HG03457 (cell line): ENCODE results near the gene ZNF804A.

Source experiments
- ATAC-seq: cut with Tn5 transposase; IDR thresholded peaks from one replicate; pipeline ENCODE4 v1.9.1; 2021; ENCODE audit warnings: moderate number of reproducible peaks; ENCODE audit not compliant: unreplicated experiment

Gene ZNF804A

GRCh38 chr2:184610891-184611290 is 12.6 kb downstream of the ZNF804A start:
- no peak for ATAC-seq

GRCh38 chr2:184611361-184612085 is 13.2 kb downstream of the ZNF804A start:
- ATAC-seq = no peak

DNA sequence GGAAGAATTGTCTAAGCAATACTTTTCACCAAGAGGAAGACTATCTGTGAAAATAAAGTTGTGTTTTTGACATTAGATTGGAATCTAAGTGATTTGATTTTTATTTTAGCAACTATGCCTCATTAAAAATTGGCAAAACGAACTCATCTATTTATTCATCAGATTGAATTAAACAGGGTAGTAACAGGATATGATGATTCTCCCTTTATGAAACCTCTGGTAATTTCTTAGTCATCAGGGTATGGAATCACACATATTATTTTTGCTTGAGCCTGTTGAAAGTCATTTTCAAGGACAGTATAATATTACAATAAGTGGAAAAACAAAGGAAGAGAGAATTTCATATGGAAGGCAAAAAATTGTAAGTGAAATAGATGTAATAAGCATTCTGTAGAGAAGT is 22.0 kb downstream of the ZNF804A start:
- ATAC-seq = no peak

GRCh38 chr2:184624311-184624710 is 26.0 kb downstream of the ZNF804A start:
- ATAC-seq = no peak

- ATAC-seq = no peak
Observed at GRCh38 chr2:184628051-184628450, 29.7 kb downstream of the ZNF804A start.

- ATAC-seq = no peak
Observed at GRCh38 chr2:184633726-184634125, 35.4 kb downstream of the ZNF804A start.

DNA sequence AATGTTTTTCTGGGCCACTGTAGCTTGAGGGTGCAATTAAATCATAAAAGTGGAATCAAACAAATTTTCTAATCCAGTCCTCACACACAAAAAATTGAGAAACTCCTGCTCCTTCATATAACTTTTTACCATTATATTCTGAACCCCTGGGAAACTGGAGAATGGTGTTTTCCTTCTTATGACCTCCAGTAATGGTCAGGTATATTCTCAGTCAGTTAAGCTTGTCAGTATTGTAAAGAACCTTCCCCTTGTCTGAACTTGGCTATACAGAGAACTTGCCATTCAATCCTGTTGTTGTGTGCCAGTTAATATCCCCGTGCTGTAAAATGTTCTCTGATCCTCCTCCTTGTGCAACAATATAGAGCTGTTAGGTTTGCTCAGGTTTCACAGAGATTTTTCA is 39.5 kb downstream of the ZNF804A start:
- ATAC-seq = no peak

DNA sequence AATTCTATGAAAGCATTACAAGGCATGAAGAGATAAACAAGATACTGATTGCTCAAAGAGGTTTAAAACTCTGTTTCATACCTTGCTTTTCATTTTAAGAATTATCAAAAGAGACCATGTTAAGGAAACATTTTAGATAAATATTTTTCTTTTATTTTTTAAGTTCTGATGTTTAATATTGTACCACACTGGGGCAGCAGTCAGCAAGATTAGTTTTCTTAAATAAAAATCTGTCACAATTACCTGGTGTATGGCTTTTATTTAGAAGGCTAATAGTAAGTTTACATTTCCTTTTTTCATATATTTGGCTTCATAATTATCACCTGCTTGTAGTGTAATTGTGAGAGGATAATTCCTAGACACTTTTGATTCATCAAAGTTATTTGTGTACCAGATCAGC is 46.4 kb downstream of the ZNF804A start:
- ATAC-seq = no peak

DNA sequence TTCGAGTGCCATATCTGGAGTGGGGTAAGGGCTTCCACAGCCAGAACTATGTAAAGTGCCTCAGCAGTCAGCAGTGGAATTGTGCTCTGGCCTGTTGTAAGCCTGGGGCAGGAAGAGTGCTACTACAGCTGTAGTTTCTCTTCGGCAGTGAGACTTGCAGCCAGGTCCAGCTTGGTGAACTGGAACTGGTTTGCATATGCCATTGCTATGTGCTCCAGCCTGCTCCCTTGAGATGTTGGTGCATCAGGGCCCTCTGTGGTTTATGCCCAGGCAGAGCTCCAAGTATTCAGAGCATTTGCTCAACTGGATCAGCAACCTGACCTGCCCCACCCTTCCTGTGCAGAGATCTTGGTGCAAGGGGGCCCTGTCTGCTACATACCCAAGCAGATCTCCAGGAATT is 47.8 kb downstream of the ZNF804A start:
- ATAC-seq = peak; percentile 77

- ATAC-seq = no peak
Observed at GRCh38 chr2:184646593-184646992, 48.3 kb downstream of the ZNF804A start.

DNA sequence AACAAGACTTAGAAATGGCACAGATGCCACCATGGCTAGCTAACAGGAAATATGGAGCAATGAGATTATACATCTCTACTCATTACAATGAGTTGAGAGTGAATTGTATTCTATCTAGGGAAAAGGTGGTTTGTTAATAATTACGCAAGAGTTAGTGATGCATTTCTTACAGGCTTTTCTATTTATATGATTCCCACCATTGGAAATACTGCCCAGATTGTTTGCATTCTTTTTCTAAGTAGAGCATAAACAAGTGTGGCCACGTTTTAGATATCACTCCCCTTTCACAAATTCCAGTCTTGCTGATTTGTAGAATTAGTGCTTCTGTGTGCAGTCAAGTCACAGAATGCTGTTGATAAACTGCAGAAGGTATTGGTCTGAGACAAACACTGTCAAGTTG is 56.6 kb downstream of the ZNF804A start:
- no peak for ATAC-seq

DNA sequence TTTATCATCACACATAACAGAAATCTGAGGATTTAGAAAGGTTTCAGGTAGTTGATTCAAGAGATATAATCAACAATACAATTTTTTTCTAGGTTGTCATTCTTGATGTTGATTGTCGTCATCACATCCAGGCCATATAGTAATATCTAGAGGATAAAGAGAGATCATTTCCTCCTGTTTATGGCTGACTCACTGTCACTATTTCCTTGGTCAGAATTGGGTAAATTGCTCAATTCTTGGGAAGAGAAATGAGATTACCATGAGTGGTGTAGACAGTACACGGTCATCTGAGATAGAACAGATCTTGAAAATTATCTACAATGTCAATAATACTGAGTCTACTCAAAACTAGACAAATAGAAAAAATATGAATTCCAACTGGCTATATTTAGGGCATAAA is 78.8 kb downstream of the ZNF804A start:
- ATAC-seq = no peak

DNA sequence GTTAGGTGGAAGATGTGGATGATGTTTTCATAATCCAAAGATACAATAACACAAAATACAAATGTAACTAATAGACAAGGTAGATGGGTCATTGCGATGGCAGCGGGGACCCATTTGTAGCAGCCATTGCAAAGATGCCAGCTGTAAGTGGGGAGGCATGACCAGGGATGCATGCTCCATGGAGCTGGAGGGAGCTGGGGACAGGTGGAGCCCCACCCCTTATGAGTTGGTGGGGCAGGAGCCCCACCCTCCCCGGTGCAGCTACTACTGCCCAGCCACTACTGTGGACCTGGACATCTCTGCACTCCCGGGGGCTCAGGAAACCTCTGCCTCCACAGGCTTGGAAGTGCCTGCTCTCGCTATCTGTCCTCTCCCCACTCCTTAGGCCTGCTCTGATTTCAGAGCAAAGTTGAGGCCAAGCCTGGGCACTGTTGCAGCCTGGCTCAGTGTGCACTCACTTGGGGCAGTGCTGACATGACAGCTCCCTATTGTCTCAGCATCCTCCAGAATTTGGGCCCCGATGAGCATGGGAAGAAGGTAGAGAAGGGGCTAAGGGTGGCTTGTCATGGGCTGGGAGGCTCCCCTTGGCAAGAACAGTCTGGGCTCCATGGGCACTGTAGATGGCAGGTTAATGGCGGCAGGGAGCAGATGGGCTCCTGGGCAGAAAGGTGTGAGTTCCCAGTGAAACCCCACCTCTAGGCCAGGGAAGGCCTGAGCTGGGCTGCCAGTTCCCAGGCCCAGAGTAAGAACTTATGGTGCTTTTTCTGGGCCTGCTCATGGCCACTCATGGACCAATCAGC is 81.1 kb downstream of the ZNF804A start:
- no peak for ATAC-seq

GRCh38 chr2:184680825-184681224 is 82.5 kb downstream of the ZNF804A start:
- no peak for ATAC-seq

DNA sequence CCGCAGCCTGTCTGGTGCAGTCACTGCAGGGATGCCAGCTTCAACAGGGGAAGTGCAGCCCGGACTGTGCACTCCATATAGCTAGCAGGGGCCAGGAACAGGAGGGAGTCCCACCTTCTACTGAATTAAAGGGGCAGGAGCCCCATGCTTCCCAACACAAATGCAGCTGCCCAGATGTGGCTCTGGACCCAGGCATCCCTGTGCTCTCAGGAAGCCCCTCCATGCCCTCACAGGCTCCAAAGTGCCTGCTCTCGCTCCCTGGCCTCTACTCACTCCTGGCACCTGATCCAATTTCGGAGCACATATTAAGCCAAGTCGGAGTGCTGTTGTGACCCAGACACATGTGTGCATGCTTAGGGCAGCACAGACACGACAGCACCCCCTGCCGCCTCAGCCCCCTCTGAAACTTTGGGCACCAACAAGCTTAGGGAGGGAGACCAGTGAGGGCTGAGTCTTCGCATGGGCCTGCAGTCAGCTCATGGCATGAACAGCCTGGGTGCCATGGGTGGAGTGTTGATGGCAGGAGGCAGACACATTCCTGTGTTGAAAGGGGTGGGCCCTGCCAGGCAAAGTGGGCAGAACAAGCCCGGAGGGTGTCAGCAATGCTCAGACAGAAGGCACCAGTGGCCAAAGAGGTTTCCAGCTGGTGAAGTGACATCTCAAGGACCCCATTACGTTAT is 83.5 kb downstream of the ZNF804A start:
- ATAC-seq = no peak

DNA sequence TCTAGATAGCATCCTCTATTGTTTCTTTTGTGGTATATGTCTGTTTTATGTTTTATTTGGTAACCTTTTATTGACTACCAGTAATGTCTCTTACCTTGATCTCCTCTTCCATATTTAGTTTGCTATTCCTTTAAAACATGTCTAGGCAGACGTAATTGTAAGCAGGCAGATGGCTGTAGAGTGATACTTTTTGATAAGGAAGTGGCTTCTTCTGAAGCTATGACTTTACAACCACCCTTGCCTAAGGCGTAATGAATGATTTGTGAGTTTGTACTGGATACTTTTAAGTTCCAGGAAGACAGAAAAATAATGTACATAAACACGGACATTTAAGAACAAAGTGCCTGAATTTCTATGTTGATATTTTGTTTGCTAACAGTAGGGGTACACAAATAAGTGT is 85.6 kb downstream of the ZNF804A start:
- no peak for ATAC-seq

DNA sequence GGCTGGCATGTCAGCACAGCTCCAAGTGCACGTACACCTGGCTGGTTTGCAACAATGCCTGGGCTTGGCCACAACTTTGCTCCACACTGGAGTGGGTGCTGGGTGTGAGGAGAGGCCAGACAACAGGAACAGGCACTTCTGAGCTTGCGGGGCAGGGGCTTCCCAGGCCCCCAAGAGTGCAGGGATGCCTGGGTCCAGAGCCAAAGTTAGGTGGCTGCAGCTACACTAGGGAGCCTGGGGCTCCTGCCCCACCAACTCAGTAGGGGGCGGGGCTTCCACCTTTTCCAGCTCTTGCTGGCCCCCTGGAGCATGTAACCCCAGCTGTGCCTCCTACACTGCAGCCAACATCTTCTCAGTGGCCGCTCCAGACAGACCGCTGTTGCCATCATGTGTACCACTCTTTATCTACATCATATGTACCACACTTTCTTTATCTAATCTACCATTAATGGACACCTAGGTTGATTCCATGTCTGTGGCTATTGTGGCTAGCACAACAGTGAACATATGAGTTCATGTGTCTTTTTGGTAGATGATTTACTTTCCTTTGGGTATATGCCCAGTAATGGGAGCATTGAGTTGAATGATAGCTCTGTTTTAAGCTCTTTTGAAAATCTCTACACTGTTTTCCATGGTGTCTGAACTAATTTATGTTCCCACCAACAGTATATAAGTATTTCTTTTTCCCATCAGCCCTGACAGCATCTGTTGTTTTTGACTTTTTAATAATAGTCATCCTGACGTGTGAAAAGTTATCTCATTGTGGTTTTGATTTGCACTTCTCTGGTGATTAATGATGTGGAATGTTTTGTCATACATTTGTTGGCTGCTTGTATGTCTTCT is 87.9 kb downstream of the ZNF804A start:
- peak; percentile 95 for ATAC-seq

GRCh38 chr2:184689638-184690037 is 91.3 kb downstream of the ZNF804A start:
- ATAC-seq = no peak

- ATAC-seq = no peak
Observed at GRCh38 chr2:184692141-184692734, 93.9 kb downstream of the ZNF804A start.

- ATAC-seq = no peak
Observed at GRCh38 chr2:184696644-184697043, 98.3 kb downstream of the ZNF804A start.

GRCh38 chr2:184698476-184698875 is 100.1 kb downstream of the ZNF804A start:
- ATAC-seq = no peak
